Upper lobe of right lung (tissue), 1 donor: ENCODE results near the gene DPH5. TPM values are rescaled to one million over a fixed set of nuclear protein-coding genes. Genes with fewer than 3 reads are reported as not detected.

Experiments used
- ATAC-seq: fragments of 200-7000 bp; cut with Tn5 transposase; one replicate; pipeline ENCODE4 v1.9.1; 2020; ENCODE audit warnings: mild to moderate bottlenecking, moderate library complexity
- DNase-seq: peaks from one replicate; pipeline ENCODE4 v3.0.0-alpha.2; 2020
- H3K27ac ChIP-seq: fragments of 200-600 bp; one replicate; pipeline ENCODE4 v1.8.0; 2022
- H3K27me3 ChIP-seq: fragments of 200-600 bp; one replicate; pipeline ENCODE4 v1.8.0; 2022; ENCODE audit warnings: mild to moderate bottlenecking
- H3K36me3 ChIP-seq: fragments of 200-600 bp; one replicate; pipeline ENCODE4 v1.8.0; 2022
- H3K4me1 ChIP-seq: fragments of 200-600 bp; one replicate; pipeline ENCODE4 v1.8.0; 2022
- H3K4me3 ChIP-seq: fragments of 200-600 bp; one replicate; pipeline ENCODE4 v1.8.0; 2022; ENCODE audit warnings: mild to moderate bottlenecking
- H3K9me3 ChIP-seq: fragments of 200-600 bp; one replicate; pipeline ENCODE4 v1.8.0; 2022
- intact Hi-C: fragments of 100-400 bp; cut with DNase I; formaldehyde crosslinking; loops from one replicate; pipeline ENCODE4 v1.11.0; 2022
- total RNA-seq: library from RNA; stranded (reverse); fragmentation: NEBNext Ultra II Directional; extraction: Animal tissue kit (Norgen Biotek cat#: 25700); gene quantifications from one replicate; pipeline ENCODE4 v1.2.1, GENCODE V29; 2021
- TF ChIP-seq, protein P1 (sequence below): fragments of 200-600 bp; IDR thresholded peaks from one replicate; pipeline ENCODE4 v1.8.0; 2022; ENCODE audit warnings: antibody characterized with exemption
- donor health status: DM: no; HTN: yes; CAD: no; lungs with severe emphysema.

DPH5 gene
- total RNA-seq, 1 donor from 2014 or later: 23.8 TPM

- DNase-seq: no peak
- intact Hi-C loops: no loop called here
- Histone ChIP-seq H3K27ac (no peak overlapping the region), H3K27me3 (no peaks in the 10 kb centered on the region), H3K4me3 (no peak overlapping the region), H3K4me1 (peaks cover 13% of the 10 kb centered on the region), H3K9me3 (no peaks in the 10 kb centered on the region), H3K36me3 (no peaks in the 10 kb centered on the region)
- TF ChIP-seq, protein P1, sequence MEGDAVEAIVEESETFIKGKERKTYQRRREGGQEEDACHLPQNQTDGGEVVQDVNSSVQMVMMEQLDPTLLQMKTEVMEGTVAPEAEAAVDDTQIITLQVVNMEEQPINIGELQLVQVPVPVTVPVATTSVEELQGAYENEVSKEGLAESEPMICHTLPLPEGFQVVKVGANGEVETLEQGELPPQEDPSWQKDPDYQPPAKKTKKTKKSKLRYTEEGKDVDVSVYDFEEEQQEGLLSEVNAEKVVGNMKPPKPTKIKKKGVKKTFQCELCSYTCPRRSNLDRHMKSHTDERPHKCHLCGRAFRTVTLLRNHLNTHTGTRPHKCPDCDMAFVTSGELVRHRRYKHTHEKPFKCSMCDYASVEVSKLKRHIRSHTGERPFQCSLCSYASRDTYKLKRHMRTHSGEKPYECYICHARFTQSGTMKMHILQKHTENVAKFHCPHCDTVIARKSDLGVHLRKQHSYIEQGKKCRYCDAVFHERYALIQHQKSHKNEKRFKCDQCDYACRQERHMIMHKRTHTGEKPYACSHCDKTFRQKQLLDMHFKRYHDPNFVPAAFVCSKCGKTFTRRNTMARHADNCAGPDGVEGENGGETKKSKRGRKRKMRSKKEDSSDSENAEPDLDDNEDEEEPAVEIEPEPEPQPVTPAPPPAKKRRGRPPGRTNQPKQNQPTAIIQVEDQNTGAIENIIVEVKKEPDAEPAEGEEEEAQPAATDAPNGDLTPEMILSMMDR: no peak
- no peak for ATAC-seq
Observed at GRCh38 chr1:101030881-101031280, 5.3 kb upstream of the DPH5 start.

DNA sequence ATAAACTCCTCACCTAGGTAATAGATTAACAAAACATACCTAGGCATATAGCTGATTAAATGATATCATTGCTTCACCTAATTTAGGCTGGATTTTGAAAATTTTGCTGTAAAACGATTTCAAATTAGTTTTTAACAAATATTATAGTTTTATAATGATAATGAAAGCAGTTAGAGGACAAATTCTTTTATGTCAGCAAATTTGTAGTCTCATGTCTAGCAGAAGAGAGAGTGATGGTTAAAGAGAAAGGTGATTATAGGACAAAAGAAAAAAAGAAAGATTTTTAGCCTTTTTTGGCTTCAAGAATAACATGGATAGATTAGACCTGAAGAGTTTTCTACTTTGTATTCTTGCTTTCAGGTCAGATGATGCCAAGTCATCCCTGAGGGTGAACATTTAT is 3.6 kb upstream of the DPH5 start:
- H3K4me1 ChIP-seq: peaks cover 13% of the 10 kb centered on the region
- intact Hi-C loops: no loop called here
- H3K27ac ChIP-seq: no peak overlapping the region
- DNase-seq (no peak), ATAC-seq (no peak)
- H3K4me3 ChIP-seq: no peak overlapping the region
- H3K27me3 ChIP-seq: no peaks in the 10 kb centered on the region
- H3K36me3 ChIP-seq: no peaks in the 10 kb centered on the region
- TF ChIP-seq, protein P1: no peak
- H3K9me3 ChIP-seq: no peaks in the 10 kb centered on the region

DNA sequence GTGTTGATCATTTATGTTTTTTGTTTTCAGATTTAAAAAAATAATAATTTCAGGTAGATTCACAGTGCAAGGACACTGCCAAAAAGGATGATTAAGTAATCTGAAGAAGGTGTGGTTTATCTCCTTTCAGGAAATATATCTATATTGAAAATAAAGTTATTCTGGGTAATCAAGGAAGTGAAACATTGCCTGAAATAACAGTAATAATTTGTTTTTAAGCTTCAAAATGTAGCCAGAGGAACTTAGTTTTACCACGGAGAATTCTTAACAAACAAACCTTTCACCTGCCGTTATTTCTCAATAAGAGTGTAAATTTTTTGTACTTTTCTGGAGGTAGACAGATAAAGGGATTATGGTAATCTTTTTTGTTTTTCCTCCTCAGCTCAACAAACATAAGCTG is 2.9 kb upstream of the DPH5 start:
- DNase-seq: no peak
- intact Hi-C loops: no loop called here
- Histone ChIP-seq H3K4me3 (no peak overlapping the region), H3K36me3 (no peaks in the 10 kb centered on the region), H3K27me3 (no peaks in the 10 kb centered on the region), H3K27ac (no peak overlapping the region), H3K9me3 (no peaks in the 10 kb centered on the region), H3K4me1 (peaks cover 13% of the 10 kb centered on the region)
- TF ChIP-seq, protein P1: no peak
- no peak for ATAC-seq

DNA sequence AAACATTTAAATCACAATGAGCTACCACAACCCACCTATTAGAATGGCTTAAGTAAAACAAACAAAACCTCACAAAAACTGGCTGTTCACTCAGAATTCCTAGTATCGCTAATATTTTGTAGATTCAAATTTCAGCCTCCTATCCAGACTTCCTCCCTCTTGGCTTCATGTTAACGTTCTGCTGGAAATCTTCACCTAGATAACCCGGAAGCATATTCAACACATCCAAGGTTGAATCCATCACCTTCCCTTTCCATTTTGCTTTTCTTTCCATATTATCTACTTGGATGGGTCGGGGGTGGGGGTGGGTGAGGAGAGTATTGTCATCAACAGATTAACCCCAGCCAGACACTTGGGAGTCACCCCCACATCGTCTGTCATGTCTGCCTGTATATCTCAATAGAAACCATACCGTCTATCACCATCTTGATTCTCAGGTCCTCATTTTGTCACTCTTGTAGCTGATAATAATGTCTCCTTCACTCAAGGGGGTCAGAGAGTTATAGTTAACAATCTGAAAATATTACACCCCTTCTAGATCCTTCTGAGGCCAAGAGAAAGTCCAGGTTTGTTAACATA is 1.7 kb upstream of the DPH5 start:
- Histone ChIP-seq H3K36me3 (no peaks in the 10 kb centered on the region), H3K4me3 (no peak overlapping the region), H3K4me1 (peaks cover 13% of the 10 kb centered on the region), H3K9me3 (no peaks in the 10 kb centered on the region), H3K27ac (no peak overlapping the region), H3K27me3 (no peaks in the 10 kb centered on the region)
- intact Hi-C loops: no loop called here
- DNase-seq (no peak), ATAC-seq (no peak)
- TF ChIP-seq, protein P1: no peak

DNA sequence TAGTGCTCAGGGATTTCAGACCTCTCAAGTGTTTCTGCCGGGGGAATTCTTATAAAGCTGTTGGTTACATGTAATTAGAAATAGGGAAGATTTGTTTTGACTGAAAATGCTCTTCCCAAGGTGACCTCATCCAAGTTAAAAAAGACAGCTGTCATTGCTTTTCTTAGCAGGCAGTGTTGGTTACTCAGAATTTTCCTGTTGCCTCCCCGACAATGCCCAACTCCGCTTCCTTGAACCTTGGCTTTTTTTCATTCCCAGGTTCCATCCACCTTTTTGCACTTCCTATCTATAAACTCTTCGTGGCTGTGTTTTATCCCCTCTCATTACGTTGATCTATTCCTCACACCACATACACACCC is 825 bp upstream of the DPH5 start:
- Histone ChIP-seq H3K36me3 (no peaks in the 10 kb centered on the region), H3K9me3 (no peaks in the 10 kb centered on the region), H3K27me3 (no peaks in the 10 kb centered on the region), H3K27ac (peak overlapping the region; percentile 85), H3K4me3 (peak overlapping the region; percentile 73), H3K4me1 (peaks cover 13% of the 10 kb centered on the region)
- intact Hi-C loops: no loop called here
- no peak for DNase-seq
- TF ChIP-seq, protein P1: no peak
- ATAC-seq: no peak

DNA sequence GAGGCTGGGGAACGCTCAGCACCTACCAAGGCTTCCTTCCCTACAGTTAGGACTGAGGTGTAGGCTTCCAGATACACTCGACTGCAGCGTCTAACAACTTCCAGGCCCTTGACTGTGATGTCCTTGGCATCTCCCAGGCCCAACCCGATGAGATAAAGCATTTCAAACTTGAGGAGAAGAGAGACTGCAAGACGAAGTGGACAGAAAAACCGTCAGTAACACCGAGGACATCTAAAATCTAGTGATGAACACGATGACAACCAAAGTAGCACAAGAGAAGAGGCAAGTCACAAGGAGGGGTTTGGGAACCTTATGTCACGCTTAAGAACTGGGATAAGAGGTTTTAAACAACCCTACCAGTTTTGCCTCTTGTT is 314 bp downstream of the DPH5 start:
- DNase-seq (no peak), ATAC-seq (peak; percentile 52)
- TF ChIP-seq, protein P1: no peak
- intact Hi-C loops: no loop called here
- Histone ChIP-seq H3K27ac (peak overlapping the region; percentile 85), H3K36me3 (peaks cover 3% of the 10 kb centered on the region), H3K4me3 (peak overlapping the region; percentile 73), H3K27me3 (no peaks in the 10 kb centered on the region), H3K4me1 (peaks cover 13% of the 10 kb centered on the region), H3K9me3 (no peaks in the 10 kb centered on the region)
